Activated naive CD8-positive, alpha-beta T cell treated with anti-CD3 and anti-CD28 coated beads, Interleukin-2, amount 50 U/mL, for 24 hours (primary cell): ENCODE data around the gene ETV5.
A peak's percentile ranks its signal among the peaks of the same experiment; 100 is the strongest.

Source experiments
- ATAC-seq: fragments of 150-1000 bp; cut with Tn5 transposase; one replicate; pipeline ENCODE4 v1.10.0; 2021
- DNase-seq: peaks from one replicate; pipeline ENCODE4 v3.0.0; 2021
- H3K27ac Mint-ChIP-seq: one replicate; pipeline ENCODE4 v1.8.0; 2021; ENCODE audit warnings: mild to moderate bottlenecking, mixed read lengths
- H3K27me3 Mint-ChIP-seq: one replicate; pipeline ENCODE4 v1.8.0; 2021; ENCODE audit warnings: mixed read lengths
- H3K36me3 Mint-ChIP-seq: one replicate; pipeline ENCODE4 v1.8.0; 2021; ENCODE audit warnings: low read depth, mixed read lengths
- H3K4me1 Mint-ChIP-seq: one replicate; pipeline ENCODE4 v1.8.0; 2021; ENCODE audit warnings: mixed read lengths
- H3K4me3 Mint-ChIP-seq: one replicate; pipeline ENCODE4 v1.8.0; 2021; ENCODE audit warnings: mild to moderate bottlenecking, moderate library complexity, mixed read lengths
- H3K9me3 Mint-ChIP-seq: one replicate; pipeline ENCODE4 v1.8.0; 2021; ENCODE audit warnings: mixed read lengths

Gene ETV5

DNA sequence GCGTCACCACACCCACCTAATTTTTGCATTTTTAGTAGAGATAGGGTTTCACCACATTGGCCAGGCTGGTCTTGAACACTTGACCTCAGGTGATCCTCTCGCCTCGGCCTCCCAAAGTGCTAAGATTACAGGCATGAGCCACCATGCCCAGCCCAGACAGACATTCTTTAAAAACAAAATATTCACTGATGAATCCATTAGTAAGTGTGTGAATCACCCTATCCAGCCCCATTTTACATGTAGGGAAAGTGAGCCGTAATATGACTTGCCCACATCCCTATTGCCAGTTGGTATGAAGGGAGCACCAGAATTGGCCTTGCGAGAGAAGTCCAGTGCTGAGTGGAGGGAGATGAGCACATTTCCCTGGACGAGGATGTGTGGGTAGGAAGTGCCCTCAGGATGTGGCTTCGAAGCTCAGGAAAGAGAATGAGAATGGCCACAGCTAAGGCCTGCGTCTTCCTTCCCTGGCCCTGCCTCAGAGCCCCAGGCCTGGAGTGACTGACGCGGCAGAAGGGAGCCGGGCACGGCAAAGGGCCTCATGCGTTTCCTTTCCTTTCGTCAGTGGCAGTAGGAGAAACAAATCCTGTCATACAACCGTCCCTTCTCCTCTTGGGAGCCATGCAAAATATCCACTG lies 28.3 kb upstream of the ETV5 start:
- H3K9me3 Mint-ChIP-seq = no peaks in the 10 kb centered on the region
- DNase-seq (no peak), ATAC-seq (no peak)
- H3K27me3 Mint-ChIP-seq = peaks cover 19% of the 10 kb centered on the region
- no peaks in the 10 kb centered on the region for H3K36me3 Mint-ChIP-seq
- no peak overlapping the region for H3K4me3 Mint-ChIP-seq
- H3K27ac Mint-ChIP-seq = no peak overlapping the region
- H3K4me1 Mint-ChIP-seq = no peaks in the 10 kb centered on the region

GRCh38 chr3:186133980-186134379 lies 25.1 kb upstream of the ETV5 start:
- H3K27ac Mint-ChIP-seq = no peak overlapping the region
- ATAC-seq (no peak), DNase-seq (no peak)
- no peaks in the 10 kb centered on the region for H3K4me1 Mint-ChIP-seq
- H3K9me3 Mint-ChIP-seq = no peaks in the 10 kb centered on the region
- no peak overlapping the region for H3K4me3 Mint-ChIP-seq
- no peaks in the 10 kb centered on the region for H3K36me3 Mint-ChIP-seq
- peaks cover 27% of the 10 kb centered on the region for H3K27me3 Mint-ChIP-seq

DNA sequence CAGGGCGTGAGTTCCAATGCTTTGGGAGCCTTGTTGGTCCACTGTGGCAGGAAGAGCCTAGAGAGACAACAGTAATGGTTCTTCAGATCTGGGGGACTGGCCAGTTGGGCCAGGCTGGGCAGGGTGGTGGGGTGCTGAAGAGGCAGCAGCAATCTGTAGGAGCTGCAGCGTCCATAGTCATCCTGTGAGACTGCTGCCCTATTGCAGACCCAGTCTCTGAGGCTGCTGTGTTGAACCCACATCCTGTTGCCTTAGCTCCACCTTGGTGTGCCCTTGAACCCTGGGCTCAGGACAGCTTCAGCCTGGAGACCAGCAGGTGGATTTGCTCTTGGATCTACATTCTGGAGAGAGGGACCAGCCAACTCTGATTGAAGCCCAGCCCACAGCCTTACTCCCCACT lies 23.6 kb upstream of the ETV5 start:
- Mint-ChIP-seq H3K4me3 (no peak overlapping the region), H3K9me3 (no peaks in the 10 kb centered on the region), H3K4me1 (no peaks in the 10 kb centered on the region), H3K36me3 (no peaks in the 10 kb centered on the region), H3K27me3 (peaks cover 27% of the 10 kb centered on the region), H3K27ac (no peak overlapping the region)
- DNase-seq (no peak), ATAC-seq (peak; percentile 20)

- no peaks in the 10 kb centered on the region for H3K9me3 Mint-ChIP-seq
- H3K27me3 Mint-ChIP-seq = peaks cover 15% of the 10 kb centered on the region
- no peak overlapping the region for H3K27ac Mint-ChIP-seq
- no peak for ATAC-seq
- no peak overlapping the region for H3K4me3 Mint-ChIP-seq
- DNase-seq = no peak
- no peaks in the 10 kb centered on the region for H3K36me3 Mint-ChIP-seq
- no peaks in the 10 kb centered on the region for H3K4me1 Mint-ChIP-seq
Measured at GRCh38 chr3:186129206-186129605, 20.3 kb upstream of the ETV5 start.

DNA sequence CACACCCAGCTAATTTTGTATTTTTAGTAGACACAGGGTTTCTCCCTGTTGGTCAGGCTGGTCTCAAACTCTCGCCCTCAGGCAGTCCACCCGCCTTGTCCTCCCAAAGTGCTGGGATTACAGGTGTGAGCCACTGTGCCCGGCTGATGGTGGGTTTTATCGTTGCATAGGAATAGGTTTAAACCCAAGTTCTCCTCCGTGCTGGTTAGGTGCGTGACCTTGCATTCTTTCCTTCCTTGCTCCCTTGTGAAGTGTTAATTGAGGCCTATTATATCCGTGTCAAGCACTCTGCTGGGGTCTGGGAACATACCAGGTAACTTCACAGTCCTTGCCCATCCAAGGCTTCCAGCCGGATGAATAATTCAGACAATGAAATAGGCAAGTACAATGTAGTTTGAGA lies 19.3 kb upstream of the ETV5 start:
- DNase-seq (no peak), ATAC-seq (no peak)
- no peak overlapping the region for H3K4me3 Mint-ChIP-seq
- peaks cover 19% of the 10 kb centered on the region for H3K27me3 Mint-ChIP-seq
- H3K9me3 Mint-ChIP-seq = no peaks in the 10 kb centered on the region
- H3K4me1 Mint-ChIP-seq = no peaks in the 10 kb centered on the region
- no peak overlapping the region for H3K27ac Mint-ChIP-seq
- H3K36me3 Mint-ChIP-seq = no peaks in the 10 kb centered on the region

- Mint-ChIP-seq H3K4me3 (no peak overlapping the region), H3K27me3 (peaks cover 24% of the 10 kb centered on the region), H3K4me1 (no peaks in the 10 kb centered on the region), H3K36me3 (no peaks in the 10 kb centered on the region), H3K9me3 (no peaks in the 10 kb centered on the region), H3K27ac (no peak overlapping the region)
- ATAC-seq = no peak
- DNase-seq = no peak
Measured at GRCh38 chr3:186127463-186127862, 18.6 kb upstream of the ETV5 start.

GRCh38 chr3:186125118-186125517 lies 16.2 kb upstream of the ETV5 start:
- no peak overlapping the region for H3K4me3 Mint-ChIP-seq
- H3K4me1 Mint-ChIP-seq = no peaks in the 10 kb centered on the region
- no peak overlapping the region for H3K27ac Mint-ChIP-seq
- H3K27me3 Mint-ChIP-seq = peaks cover 23% of the 10 kb centered on the region
- H3K9me3 Mint-ChIP-seq = no peaks in the 10 kb centered on the region
- DNase-seq (no peak), ATAC-seq (no peak)
- H3K36me3 Mint-ChIP-seq = no peaks in the 10 kb centered on the region

GRCh38 chr3:186124592-186124991 lies 15.7 kb upstream of the ETV5 start:
- Mint-ChIP-seq H3K9me3 (no peaks in the 10 kb centered on the region), H3K27me3 (peaks cover 28% of the 10 kb centered on the region), H3K27ac (no peak overlapping the region), H3K36me3 (no peaks in the 10 kb centered on the region), H3K4me3 (no peak overlapping the region), H3K4me1 (no peaks in the 10 kb centered on the region)
- DNase-seq (no peak), ATAC-seq (no peak)

DNA sequence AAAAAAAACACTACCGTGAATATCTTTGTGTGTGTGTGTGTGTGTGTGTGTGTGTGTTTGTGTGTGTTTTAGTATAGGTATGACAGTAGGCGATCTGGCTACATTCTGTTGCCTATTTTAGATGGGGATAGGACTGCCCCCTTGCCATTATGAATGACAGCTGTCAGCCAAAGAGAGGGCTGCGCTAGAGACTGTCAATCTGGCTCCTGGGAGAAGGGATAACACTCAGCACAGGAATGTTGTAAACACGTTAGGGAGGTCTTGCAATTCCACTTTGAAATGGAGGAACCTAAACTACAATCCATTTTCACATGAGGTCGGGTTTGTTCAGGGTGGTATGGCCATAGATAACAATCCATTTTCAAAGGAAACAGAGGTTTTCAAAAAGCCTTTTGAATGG lies 14.1 kb upstream of the ETV5 start:
- Mint-ChIP-seq H3K4me3 (no peak overlapping the region), H3K27me3 (peaks cover 40% of the 10 kb centered on the region), H3K36me3 (no peaks in the 10 kb centered on the region), H3K4me1 (no peaks in the 10 kb centered on the region), H3K9me3 (no peaks in the 10 kb centered on the region), H3K27ac (no peak overlapping the region)
- no peak for DNase-seq
- ATAC-seq = no peak

- H3K36me3 Mint-ChIP-seq = no peaks in the 10 kb centered on the region
- H3K4me3 Mint-ChIP-seq = no peak overlapping the region
- DNase-seq (no peak), ATAC-seq (no peak)
- H3K27ac Mint-ChIP-seq = no peak overlapping the region
- peaks cover 43% of the 10 kb centered on the region for H3K27me3 Mint-ChIP-seq
- H3K4me1 Mint-ChIP-seq = no peaks in the 10 kb centered on the region
- no peaks in the 10 kb centered on the region for H3K9me3 Mint-ChIP-seq
Measured at GRCh38 chr3:186121968-186122367, 13.1 kb upstream of the ETV5 start.

GRCh38 chr3:186121278-186121677 lies 12.4 kb upstream of the ETV5 start:
- Mint-ChIP-seq H3K27me3 (peaks cover 49% of the 10 kb centered on the region), H3K9me3 (no peaks in the 10 kb centered on the region)

GRCh38 chr3:186119499-186119898 lies 10.6 kb upstream of the ETV5 start:
- H3K27me3 Mint-ChIP-seq = peaks cover 59% of the 10 kb centered on the region
- H3K9me3 Mint-ChIP-seq = no peaks in the 10 kb centered on the region
- no peaks in the 10 kb centered on the region for H3K4me1 Mint-ChIP-seq

More at GRCh38 chr3:186121278-186121677, 12.4 kb upstream of the ETV5 start:
- no peak for ATAC-seq
- Mint-ChIP-seq H3K4me1 (no peaks in the 10 kb centered on the region), H3K27ac (no peak overlapping the region), H3K4me3 (no peak overlapping the region), H3K36me3 (no peaks in the 10 kb centered on the region)
- no peak for DNase-seq

GRCh38 chr3:186118692-186119091 lies 9.8 kb upstream of the ETV5 start:
- Mint-ChIP-seq H3K27me3 (peaks cover 63% of the 10 kb centered on the region), H3K36me3 (no peaks in the 10 kb centered on the region), H3K4me3 (no peak overlapping the region), H3K4me1 (no peaks in the 10 kb centered on the region), H3K27ac (no peak overlapping the region), H3K9me3 (no peaks in the 10 kb centered on the region)
- DNase-seq = no peak
- ATAC-seq = no peak

More at GRCh38 chr3:186119499-186119898, 10.6 kb upstream of the ETV5 start:
- no peak for ATAC-seq
- no peak overlapping the region for H3K27ac Mint-ChIP-seq
- DNase-seq = no peak
- H3K4me3 Mint-ChIP-seq = no peak overlapping the region
- H3K36me3 Mint-ChIP-seq = no peaks in the 10 kb centered on the region

GRCh38 chr3:186117521-186118134 lies 8.7 kb upstream of the ETV5 start:
- DNase-seq = no peak
- H3K27me3 Mint-ChIP-seq = peaks cover 64% of the 10 kb centered on the region
- no peak overlapping the region for H3K27ac Mint-ChIP-seq
- ATAC-seq = no peak
- H3K4me1 Mint-ChIP-seq = no peaks in the 10 kb centered on the region
- no peak overlapping the region for H3K4me3 Mint-ChIP-seq
- H3K36me3 Mint-ChIP-seq = no peaks in the 10 kb centered on the region
- H3K9me3 Mint-ChIP-seq = no peaks in the 10 kb centered on the region

- H3K36me3 Mint-ChIP-seq = no peaks in the 10 kb centered on the region
- no peak overlapping the region for H3K4me3 Mint-ChIP-seq
- H3K4me1 Mint-ChIP-seq = peaks cover 9% of the 10 kb centered on the region
- no peaks in the 10 kb centered on the region for H3K9me3 Mint-ChIP-seq
- no peak overlapping the region for H3K27ac Mint-ChIP-seq
- peaks cover 78% of the 10 kb centered on the region for H3K27me3 Mint-ChIP-seq
- no peak for ATAC-seq
- no peak for DNase-seq
Measured at GRCh38 chr3:186115239-186115996, 6.5 kb upstream of the ETV5 start.
